HEK293 (cell line): Measurements from ENCODE around the gene MBLAC1.

ENCODE experiments used
- GLIS1 ChIP-seq: fragments of 450-650 bp; formaldehyde crosslinking; IDR thresholded peaks from 2 replicates; pipeline ENCODE4 v1.5.1; 2016; ENCODE audit warnings: missing biosample characterization, missing genetic modification characterization
- HOXA7 ChIP-seq: sonication (generic); formaldehyde crosslinking; IDR thresholded peaks from 2 replicates; pipeline ENCODE4 v1.8.1; 2022; ENCODE audit warnings: missing genetic modification reagents, borderline replicate concordance
- REPIN1 ChIP-seq: fragments of 450-650 bp; formaldehyde crosslinking; IDR thresholded peaks from 2 replicates; pipeline ENCODE4 v1.5.1; 2017; ENCODE audit warnings: missing biosample characterization, missing genetic modification characterization, low read depth
- SCRT1 ChIP-seq: fragments of 450-650 bp; formaldehyde crosslinking; IDR thresholded peaks from 2 replicates; pipeline ENCODE4 v1.5.1; 2016; ENCODE audit warnings: missing biosample characterization, missing genetic modification characterization, borderline replicate concordance
- TSHZ1 ChIP-seq: fragments of 450-650 bp; formaldehyde crosslinking; IDR thresholded peaks from 2 replicates; pipeline ENCODE4 v1.5.1; 2016; ENCODE audit warnings: missing biosample characterization, missing genetic modification characterization, borderline replicate concordance
- ZBTB1 ChIP-seq: fragments of 450-650 bp; formaldehyde crosslinking; IDR thresholded peaks from 2 replicates; pipeline ENCODE4 v1.5.1; 2016; ENCODE audit warnings: missing biosample characterization, missing genetic modification characterization
- ZBTB11 ChIP-seq: fragments of 450-650 bp; formaldehyde crosslinking; conservative IDR thresholded peaks from 2 replicates; pipeline ENCODE4 v1.5.1; 2016; ENCODE audit warnings: low read depth, missing biosample characterization, missing genetic modification characterization
- ZBTB7A ChIP-seq: fragments of 450-650 bp; formaldehyde crosslinking; IDR thresholded peaks from 2 replicates; pipeline ENCODE4 v1.5.1; 2016; ENCODE audit warnings: low read depth, missing biosample characterization, missing genetic modification characterization
- ZFP41 ChIP-seq: fragments of 450-650 bp; formaldehyde crosslinking; IDR thresholded peaks from 2 replicates; pipeline ENCODE4 v1.5.1; 2016; ENCODE audit warnings: missing biosample characterization, missing genetic modification characterization, borderline replicate concordance
- ZNF132 ChIP-seq: fragments of 450-650 bp; formaldehyde crosslinking; IDR thresholded peaks from 2 replicates; pipeline ENCODE4 v1.5.1; 2017; ENCODE audit warnings: missing biosample characterization, missing genetic modification characterization, borderline replicate concordance
- ZNF133 ChIP-seq: fragments of 450-650 bp; formaldehyde crosslinking; IDR thresholded peaks from 2 replicates; pipeline ENCODE4 v1.5.1; 2016; ENCODE audit warnings: missing biosample characterization, missing genetic modification characterization
- ZNF148 ChIP-seq: fragments of 450-650 bp; formaldehyde crosslinking; IDR thresholded peaks from 2 replicates; pipeline ENCODE4 v1.5.0; 2017; ENCODE audit warnings: missing biosample characterization, missing genetic modification characterization, borderline replicate concordance
- ZNF214 ChIP-seq: fragments of 450-650 bp; formaldehyde crosslinking; IDR thresholded peaks from 2 replicates; pipeline ENCODE4 v1.5.1; 2017; ENCODE audit warnings: missing biosample characterization, mild to moderate bottlenecking, missing genetic modification characterization, borderline replicate concordance
- ZNF23 ChIP-seq: fragments of 450-650 bp; formaldehyde crosslinking; IDR thresholded peaks from 2 replicates; pipeline ENCODE4 v1.5.1; 2016; ENCODE audit warnings: missing biosample characterization, missing genetic modification characterization, borderline replicate concordance
- ZNF433 ChIP-seq: fragments of 450-650 bp; formaldehyde crosslinking; IDR thresholded peaks from 2 replicates; pipeline ENCODE4 v1.5.1; 2016; ENCODE audit warnings: missing biosample characterization, missing genetic modification characterization, low read depth
- ZNF48 ChIP-seq: fragments of 450-650 bp; formaldehyde crosslinking; IDR thresholded peaks from 2 replicates; pipeline ENCODE4 v1.5.1; 2016; ENCODE audit warnings: missing biosample characterization, missing genetic modification characterization
- ZNF548 ChIP-seq: fragments of 450-650 bp; formaldehyde crosslinking; IDR thresholded peaks from 2 replicates; pipeline ENCODE4 v1.5.1; 2016; ENCODE audit warnings: missing biosample characterization, missing genetic modification characterization
- ZNF768 ChIP-seq: fragments of 450-650 bp; formaldehyde crosslinking; IDR thresholded peaks from 2 replicates; pipeline ENCODE4 v1.5.1; 2018; ENCODE audit warnings: missing biosample characterization, mild to moderate bottlenecking, missing genetic modification characterization
- ZNF830 ChIP-seq: fragments of 450-650 bp; IDR thresholded peaks from 2 replicates; pipeline ENCODE4 v1.5.0; 2018; ENCODE audit warnings: missing biosample characterization, missing genetic modification characterization, low read depth, mild to moderate bottlenecking, moderate library complexity
- TF ChIP-seq, protein P1 (sequence below): fragments of 450-650 bp; formaldehyde crosslinking; IDR thresholded peaks from 2 replicates; pipeline ENCODE4 v1.5.1; 2016; ENCODE audit warnings: missing biosample characterization, missing genetic modification characterization
- TF ChIP-seq, protein P2 (sequence below): fragments of 450-650 bp; formaldehyde crosslinking; IDR thresholded peaks from 2 replicates; pipeline ENCODE4 v1.5.1; 2017; ENCODE audit warnings: missing biosample characterization, missing genetic modification characterization
- TF ChIP-seq, protein P3 (sequence below): fragments of 450-650 bp; formaldehyde crosslinking; IDR thresholded peaks from 2 replicates; pipeline ENCODE4 v1.5.1; 2016; ENCODE audit warnings: missing biosample characterization, missing genetic modification characterization

The MBLAC1 gene

GRCh38 chr7:100157334-100158228, 30.8 kb downstream of the MBLAC1 start (continued):
- TF ChIP-seq ZNF148 (tag by site-specific recombination) (no peak), HOXA7 (no peak), TSHZ1 (no peak), ZFP41 (tag by site-specific recombination) (no peak), ZNF830 (tag by site-specific recombination) (no peak), ZBTB1 (tag by site-specific recombination) (no peak), REPIN1 (tag by site-specific recombination) (no peak), ZNF548 (no peak), ZNF433 (tag by site-specific recombination) (no peak), GLIS1 (peak; percentile 67), ZNF768 (tag by site-specific recombination) (no peak), ZNF214 (tag by site-specific recombination) (no peak), ZNF48 (tag by site-specific recombination) (no peak), ZNF132 (no peak), ZBTB11 (tag by site-specific recombination) (peak; percentile 7), ZBTB7A (tag by site-specific recombination) (no peak), ZNF133 (tag by site-specific recombination) (no peak), ZNF23 (tag by site-specific recombination) (no peak), SCRT1 (tag by site-specific recombination) (no peak)
- TF ChIP-seq, protein P1, sequence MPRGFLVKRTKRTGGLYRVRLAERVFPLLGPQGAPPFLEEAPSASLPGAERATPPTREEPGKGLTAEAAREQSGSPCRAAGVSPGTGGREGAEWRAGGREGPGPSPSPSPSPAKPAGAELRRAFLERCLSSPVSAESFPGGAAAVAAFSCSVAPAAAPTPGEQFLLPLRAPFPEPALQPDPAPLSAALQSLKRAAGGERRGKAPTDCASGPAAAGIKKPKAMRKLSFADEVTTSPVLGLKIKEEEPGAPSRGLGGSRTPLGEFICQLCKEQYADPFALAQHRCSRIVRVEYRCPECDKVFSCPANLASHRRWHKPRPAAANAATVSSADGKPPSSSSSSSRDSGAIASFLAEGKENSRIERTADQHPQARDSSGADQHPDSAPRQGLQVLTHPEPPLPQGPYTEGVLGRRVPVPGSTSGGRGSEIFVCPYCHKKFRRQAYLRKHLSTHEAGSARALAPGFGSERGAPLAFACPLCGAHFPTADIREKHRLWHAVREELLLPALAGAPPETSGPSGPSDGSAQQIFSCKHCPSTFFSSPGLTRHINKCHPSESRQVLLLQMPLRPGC (tag by site-specific recombination): no peak
- TF ChIP-seq, protein P2, sequence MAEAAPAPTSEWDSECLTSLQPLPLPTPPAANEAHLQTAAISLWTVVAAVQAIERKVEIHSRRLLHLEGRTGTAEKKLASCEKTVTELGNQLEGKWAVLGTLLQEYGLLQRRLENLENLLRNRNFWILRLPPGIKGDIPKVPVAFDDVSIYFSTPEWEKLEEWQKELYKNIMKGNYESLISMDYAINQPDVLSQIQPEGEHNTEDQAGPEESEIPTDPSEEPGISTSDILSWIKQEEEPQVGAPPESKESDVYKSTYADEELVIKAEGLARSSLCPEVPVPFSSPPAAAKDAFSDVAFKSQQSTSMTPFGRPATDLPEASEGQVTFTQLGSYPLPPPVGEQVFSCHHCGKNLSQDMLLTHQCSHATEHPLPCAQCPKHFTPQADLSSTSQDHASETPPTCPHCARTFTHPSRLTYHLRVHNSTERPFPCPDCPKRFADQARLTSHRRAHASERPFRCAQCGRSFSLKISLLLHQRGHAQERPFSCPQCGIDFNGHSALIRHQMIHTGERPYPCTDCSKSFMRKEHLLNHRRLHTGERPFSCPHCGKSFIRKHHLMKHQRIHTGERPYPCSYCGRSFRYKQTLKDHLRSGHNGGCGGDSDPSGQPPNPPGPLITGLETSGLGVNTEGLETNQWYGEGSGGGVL (tag by site-specific recombination): peak; percentile 45; the same call in 1 of the 2 replicates
- TF ChIP-seq, protein P3, sequence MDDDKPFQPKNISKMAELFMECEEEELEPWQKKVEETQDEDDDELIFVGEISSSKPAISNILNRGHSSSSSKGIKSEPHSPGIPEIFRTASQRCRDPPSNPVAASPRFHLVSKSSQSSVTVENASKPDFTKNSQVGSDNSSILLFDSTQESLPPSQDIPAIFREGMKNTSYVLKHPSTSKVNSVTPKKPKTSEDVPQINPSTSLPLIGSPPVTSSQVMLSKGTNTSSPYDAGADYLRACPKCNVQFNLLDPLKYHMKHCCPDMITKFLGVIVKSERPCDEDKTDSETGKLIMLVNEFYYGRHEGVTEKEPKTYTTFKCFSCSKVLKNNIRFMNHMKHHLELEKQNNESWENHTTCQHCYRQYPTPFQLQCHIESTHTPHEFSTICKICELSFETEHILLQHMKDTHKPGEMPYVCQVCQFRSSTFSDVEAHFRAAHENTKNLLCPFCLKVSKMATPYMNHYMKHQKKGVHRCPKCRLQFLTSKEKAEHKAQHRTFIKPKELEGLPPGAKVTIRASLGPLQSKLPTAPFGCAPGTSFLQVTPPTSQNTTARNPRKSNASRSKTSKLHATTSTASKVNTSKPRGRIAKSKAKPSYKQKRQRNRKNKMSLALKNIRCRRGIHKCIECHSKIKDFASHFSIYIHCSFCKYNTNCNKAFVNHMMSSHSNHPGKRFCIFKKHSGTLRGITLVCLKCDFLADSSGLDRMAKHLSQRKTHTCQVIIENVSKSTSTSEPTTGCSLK: no peak
